Measurements from ENCODE around the gene FMN1.

FMN1 gene

GRCh38 chr15:33194704-33195670 lies at the start of gene FMN1:
FMN1 (minus strand) TSS chr15:33194714; CDS start chr15:33154914, 39,800 bp downstream.
- DNase-seq (ENCODE audit: low read depth in 2 of 2, low spot score in 1 of 2), result peak; percentile 63 to 84

- DNase-seq (ENCODE audit: low read depth in 2 of 2, low spot score in 1 of 2), result no peak
Measured at GRCh38 chr15:33243869-33244268, 49.4 kb upstream of the FMN1 start.

GRCh38 chr15:33243393-33243792 lies 48.9 kb upstream of the FMN1 start:
- DNase-seq (ENCODE audit: low read depth in 2 of 2, low spot score in 1 of 2), result no peak

GRCh38 chr15:33242669-33243191 lies 48.2 kb upstream of the FMN1 start:
- no peak for DNase-seq (ENCODE audit: low read depth in 2 of 2, low spot score in 1 of 2)

GRCh38 chr15:33242165-33242564 lies 47.7 kb upstream of the FMN1 start:
- no peak for DNase-seq (ENCODE audit: low read depth in 2 of 2, low spot score in 1 of 2)

- no peak for DNase-seq (ENCODE audit: low read depth in 2 of 2, low spot score in 1 of 2)
Measured at GRCh38 chr15:33236841-33237509, 42.5 kb upstream of the FMN1 start.

GRCh38 chr15:33234020-33234461 lies 39.5 kb upstream of the FMN1 start:
- no peak for DNase-seq (ENCODE audit: low read depth in 2 of 2, low spot score in 1 of 2)

GRCh38 chr15:33226559-33227181 lies 32.2 kb upstream of the FMN1 start:
- peak in 1 of 2 donors; percentile 47 for DNase-seq (ENCODE audit: low read depth in 2 of 2, low spot score in 1 of 2)

GRCh38 chr15:33218071-33218491 lies 23.6 kb upstream of the FMN1 start:
- no peak for DNase-seq (ENCODE audit: low read depth in 2 of 2, low spot score in 1 of 2)

GRCh38 chr15:33215941-33216872 lies 21.7 kb upstream of the FMN1 start:
- DNase-seq (ENCODE audit: low read depth in 2 of 2, low spot score in 1 of 2), result no peak

- DNase-seq (ENCODE audit: low read depth in 2 of 2, low spot score in 1 of 2), result no peak
Measured at GRCh38 chr15:33211176-33211808, 16.8 kb upstream of the FMN1 start.

- DNase-seq (ENCODE audit: low read depth in 2 of 2, low spot score in 1 of 2), result no peak
Measured at GRCh38 chr15:33209575-33210481, 15.3 kb upstream of the FMN1 start.

GRCh38 chr15:33207646-33208045 lies 13.1 kb upstream of the FMN1 start:
- no peak for DNase-seq (ENCODE audit: low read depth in 2 of 2, low spot score in 1 of 2)

- no peak for DNase-seq (ENCODE audit: low read depth in 2 of 2, low spot score in 1 of 2)
Measured at GRCh38 chr15:33206366-33206765, 11.9 kb upstream of the FMN1 start.

- DNase-seq (ENCODE audit: low read depth in 2 of 2, low spot score in 1 of 2), result no peak
Measured at GRCh38 chr15:33204926-33205325, 10.4 kb upstream of the FMN1 start.

- no peak for DNase-seq (ENCODE audit: low read depth in 2 of 2, low spot score in 1 of 2)
Measured at GRCh38 chr15:33204087-33204486, 9.6 kb upstream of the FMN1 start.

- DNase-seq (ENCODE audit: low read depth in 2 of 2, low spot score in 1 of 2), result peak in 1 of 2 donors; percentile 33
Measured at GRCh38 chr15:33201491-33202231, 7.1 kb upstream of the FMN1 start.

- DNase-seq (ENCODE audit: low read depth in 2 of 2, low spot score in 1 of 2), result no peak
Measured at GRCh38 chr15:33200903-33201302, 6.4 kb upstream of the FMN1 start.
